A673 (cell line): ENCODE data around the gene SRL. TPM values are rescaled to one million over a fixed set of nuclear protein-coding genes. Genes with fewer than 3 reads are reported as not detected.
A peak's percentile ranks its signal among the peaks of the same experiment; 100 is the strongest.

Experiments used
- BruUV-seq: library from RNA; stranded (reverse); fragments of 400-500 nt; replicated peaks from 2 replicates; lab custom pipeline; 2021; lab: Mats Ljungman, UMichigan
- CTCF ChIA-PET: fragments of 300-600 bp; sonication (Branson Sonifier 250); formaldehyde crosslinking; loops from one replicate; lab custom pipeline; 2022; ENCODE audit warnings: antibody characterized with exemption; lab: Charles Lee
- POLR2A ChIA-PET: fragments of 300-600 bp; sonication (Branson Sonifier 250); formaldehyde crosslinking; loops from one replicate; lab custom pipeline; 2022; ENCODE audit warnings: antibody characterized with exemption; ENCODE audit not compliant: low non-redundant PET; lab: Charles Lee
- DNase-seq: peaks from one replicate; pipeline ENCODE4 v3.0.0-alpha.2; 2015; ENCODE audit warnings: low spot score
- H3K27ac ChIP-seq: fragments of 200-600 bp; sonication (generic); 2 replicates; pipeline ENCODE4 v1.5.1; 2016; ENCODE audit warnings: mixed run types, low read depth, mild to moderate bottlenecking, mixed read lengths, antibody characterized with exemption, low read length; ENCODE audit not compliant: poor library complexity, severe bottlenecking
- H3K27me3 ChIP-seq: fragments of 200-600 bp; sonication (generic); replicated peaks from 2 replicates; pipeline ENCODE4 v1.6.1; 2017; ENCODE audit warnings: mixed run types, low read depth, mild to moderate bottlenecking, mixed read lengths, antibody characterized with exemption, low read length; ENCODE audit not compliant: insufficient read depth, poor library complexity
- H3K36me3 ChIP-seq: fragments of 200-600 bp; sonication (generic); 2 replicates; pipeline ENCODE4 v1.6.1; 2016; ENCODE audit warnings: mixed run types, mild to moderate bottlenecking, mixed read lengths, antibody characterized with exemption, low read length; ENCODE audit not compliant: insufficient read depth, poor library complexity, severe bottlenecking
- H3K4me1 ChIP-seq: fragments of 200-600 bp; sonication (generic); 2 replicates; pipeline ENCODE4 v1.6.1; 2017; ENCODE audit warnings: mixed run types, mild to moderate bottlenecking, mixed read lengths, antibody characterized with exemption, low read length; ENCODE audit not compliant: insufficient read depth, poor library complexity, severe bottlenecking
- H3K4me3 ChIP-seq: fragments of 200-600 bp; sonication (generic); 2 replicates; pipeline ENCODE4 v1.5.1; 2016; ENCODE audit warnings: low read depth, mixed run types, mild to moderate bottlenecking, mixed read lengths, low read length; ENCODE audit not compliant: poor library complexity, severe bottlenecking
- H3K9me3 ChIP-seq: fragments of 200-600 bp; sonication (generic); 2 replicates; pipeline ENCODE4 v1.6.1; 2016; ENCODE audit warnings: mixed run types, low read depth, mild to moderate bottlenecking, mixed read lengths, antibody characterized with exemption, low read length; ENCODE audit not compliant: poor library complexity, severe bottlenecking
- CTCF ChIP-seq: fragments of 300-800, 200-600 bp; sonication (generic); conservative IDR thresholded peaks from 2 replicates; pipeline ENCODE4 v1.5.1; 2017; ENCODE audit warnings: low read depth, mild to moderate bottlenecking, antibody characterized with exemption, low read length, moderate library complexity, mixed read lengths
- EZH2 ChIP-seq: fragments of 200-600 bp; sonication (generic); IDR thresholded peaks from 2 replicates; pipeline ENCODE4 v1.6.1; 2017; ENCODE audit warnings: borderline replicate concordance, low read depth, mild to moderate bottlenecking, mixed read lengths, antibody characterized with exemption, low read length; ENCODE audit not compliant: poor library complexity, severe bottlenecking
- intact Hi-C: fragments of 100-400 bp; cut with micrococcal nuclease; formaldehyde crosslinking; loops from one replicate; pipeline ENCODE4 v1.10.0; 2022; ENCODE audit not compliant: unreplicated experiment
- total RNA-seq: library from RNA; stranded (reverse); gene quantifications from 2 replicates; pipeline ENCODE4 v1.2.3, GENCODE V29; 2021

SRL gene
- total RNA-seq, 1 experiment from 2014 or later = 0.11 TPM

DNA sequence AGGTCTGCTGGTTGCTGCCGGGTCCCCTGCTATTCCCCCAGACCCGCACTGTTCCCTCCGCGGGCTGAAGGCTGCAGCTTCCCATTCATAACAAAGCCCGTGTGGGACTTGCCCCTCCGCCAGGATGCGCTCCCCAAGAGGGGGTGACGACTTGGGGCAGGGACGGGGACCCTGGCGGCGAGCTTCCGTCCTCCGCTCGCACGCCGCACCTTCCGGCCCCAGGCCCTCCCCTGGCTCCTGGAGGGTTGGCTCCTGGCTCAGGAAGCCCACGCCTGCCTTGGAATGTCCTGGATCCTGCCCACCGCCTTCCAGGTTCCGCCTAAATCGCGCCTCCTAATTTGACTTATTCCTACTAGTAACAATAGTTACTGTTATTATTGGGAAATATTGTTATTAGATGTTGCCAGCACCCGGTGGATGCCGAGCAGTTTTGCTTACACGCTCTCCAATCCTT is 32.0 kb upstream of the SRL start:
- BruUV-seq = no TSS peak
- Histone ChIP-seq H3K36me3 (no peaks in the 10 kb centered on the region), H3K27me3 (no peaks in the 10 kb centered on the region), H3K27ac (peak overlapping the region; percentile 83), H3K4me3 (peak overlapping the region; percentile 87), H3K9me3 (no peaks in the 10 kb centered on the region), H3K4me1 (peaks cover 20% of the 10 kb centered on the region)
- TF ChIP-seq CTCF = peak; percentile 55
- no peak for TF ChIP-seq EZH2
- intact Hi-C loops = no loop called here
- POLR2A ChIA-PET = interaction anchor here (0.5 kb wide), 1 partner anchor 119 kb away, joined by 3 read pairs; no protein-coding TSS in a partner anchor
- CTCF ChIA-PET = interaction anchor here (0.6 to 1.6 kb wide), 3 partner anchors 15 to 396 kb away, joined by 3 to 5 read pairs (median 4); no protein-coding TSS in a partner anchor
- peak; percentile 76 for DNase-seq

DNA sequence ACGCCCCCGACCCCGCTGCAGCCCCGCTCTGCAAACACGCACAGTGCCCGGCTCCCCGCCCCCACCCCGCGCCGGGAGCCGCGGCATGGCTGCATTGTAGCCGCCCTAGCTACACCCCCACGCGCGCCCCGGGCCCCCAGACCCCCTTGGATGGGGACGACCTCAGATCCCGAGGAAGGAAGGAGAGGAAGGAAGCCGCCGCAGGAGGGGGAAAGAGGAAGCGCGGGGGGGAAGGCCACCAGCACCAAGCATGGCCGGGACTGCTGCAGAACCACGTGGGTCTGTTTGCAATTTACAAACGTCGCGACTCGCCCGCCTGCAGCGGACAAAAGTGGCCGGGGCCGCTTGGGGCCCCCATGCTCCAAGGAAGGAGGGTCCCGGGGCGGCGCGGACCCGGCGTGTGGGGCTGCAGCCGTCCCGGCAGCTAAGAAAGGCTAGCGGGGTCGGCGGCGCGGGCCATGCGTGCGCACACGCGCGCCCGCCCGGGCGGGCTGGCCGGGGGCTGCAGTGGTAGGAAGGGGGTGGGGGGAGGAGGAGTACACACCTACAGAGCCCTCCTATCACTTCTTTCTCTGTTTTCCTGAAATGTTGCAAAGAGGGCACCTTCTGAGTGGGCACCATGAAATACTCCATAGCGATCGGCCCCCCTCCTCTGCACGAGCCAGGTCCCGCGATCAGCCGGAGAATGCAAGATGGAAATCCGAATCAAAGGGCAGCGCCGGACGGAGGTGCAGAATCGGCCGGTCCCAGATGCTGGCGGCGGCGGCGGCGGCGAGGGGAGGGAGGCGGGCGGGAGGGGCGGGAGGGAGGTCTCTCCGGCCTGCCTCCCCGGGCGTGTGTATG is 30.5 kb upstream of the SRL start:
- BruUV-seq = no TSS peak
- POLR2A ChIA-PET = no interaction called here
- Histone ChIP-seq H3K4me3 (peak overlapping the region; percentile 87), H3K27me3 (no peaks in the 10 kb centered on the region), H3K4me1 (peaks cover 20% of the 10 kb centered on the region), H3K27ac (peak overlapping the region; percentile 91), H3K36me3 (no peaks in the 10 kb centered on the region), H3K9me3 (no peaks in the 10 kb centered on the region)
- TF ChIP-seq CTCF (no peak), EZH2 (no peak)
- peak; percentile 76 for DNase-seq
- CTCF ChIA-PET = interaction anchor here (0.6 to 1.9 kb wide), 7 partner anchors 18 to 582 kb away, joined by 3 to 18 read pairs (median 5); no protein-coding TSS in a partner anchor
- intact Hi-C loops = no loop called here

DNA sequence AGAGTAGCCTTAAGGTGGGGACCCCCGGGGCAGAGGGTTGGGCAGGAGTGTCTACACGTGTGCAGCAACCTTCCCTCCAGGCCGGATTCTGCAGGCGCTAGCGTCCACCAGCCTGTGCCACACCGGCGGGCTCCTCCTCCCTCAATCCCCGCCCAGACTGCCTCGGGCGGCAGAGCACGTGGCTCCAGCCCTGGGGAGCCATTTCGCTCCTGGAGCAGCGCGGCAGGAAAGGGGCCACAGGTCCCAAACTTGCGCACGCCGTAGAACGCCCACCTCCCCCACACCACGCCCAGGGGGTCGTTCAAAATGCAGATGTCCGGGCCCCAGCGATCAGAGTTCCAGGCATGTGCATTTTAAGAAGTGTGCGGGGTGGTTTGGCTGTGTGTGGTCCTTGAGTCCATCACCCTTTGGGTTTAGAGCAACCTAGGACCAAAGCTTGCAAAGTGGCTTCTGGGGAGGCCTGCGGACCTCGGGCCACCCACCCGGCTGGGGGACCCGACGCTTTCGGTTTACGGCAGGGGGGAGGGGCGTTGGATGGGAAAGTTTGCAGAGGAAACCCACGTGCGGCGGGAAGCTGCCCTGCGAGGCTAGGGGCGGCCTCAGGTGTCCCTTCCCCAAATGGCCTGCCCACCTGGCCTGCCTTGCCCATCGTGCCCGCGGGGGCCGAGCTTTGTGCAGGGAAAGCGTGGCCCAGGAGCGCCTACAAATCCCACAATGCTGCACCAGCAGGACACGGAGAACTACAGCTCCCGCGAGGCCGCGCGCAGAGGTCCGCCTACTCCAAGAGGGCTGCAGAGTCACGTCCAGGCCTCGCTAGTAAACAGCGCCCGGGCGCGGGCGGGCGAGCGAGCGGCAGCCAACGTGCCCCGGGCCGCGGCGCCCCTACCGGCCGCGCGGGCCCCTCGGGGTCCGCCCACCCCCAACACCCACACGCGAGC is 29.6 kb upstream of the SRL start:
- Histone ChIP-seq H3K4me3 (peak overlapping the region; percentile 87), H3K36me3 (no peaks in the 10 kb centered on the region), H3K27me3 (no peaks in the 10 kb centered on the region), H3K27ac (peak overlapping the region; percentile 91), H3K4me1 (peaks cover 20% of the 10 kb centered on the region), H3K9me3 (no peaks in the 10 kb centered on the region)
- POLR2A ChIA-PET = interaction anchor here (0.5 kb wide), 1 partner anchor 464 kb away, joined by 3 read pairs; no protein-coding TSS in a partner anchor
- no TSS peak for BruUV-seq
- DNase-seq = peak; percentile 96
- TF ChIP-seq CTCF = no peak
- TF ChIP-seq EZH2 = no peak
- CTCF ChIA-PET = interaction anchor here (0.6 to 1.9 kb wide), 4 partner anchors 17 to 581 kb away, joined by 3 to 18 read pairs (median 10); no protein-coding TSS in a partner anchor
- intact Hi-C loops = no loop called here
